Measurements from ENCODE around the gene PNPLA3.

PNPLA3 gene

GRCh38 chr22:43925433-43926348 is 2.1 kb downstream of the PNPLA3 start:
- DNase-seq (ENCODE audit: low read depth) = peak; percentile 58

- DNase-seq (ENCODE audit: low read depth) = peak; percentile 48
Measured at GRCh38 chr22:43926349-43926710, 2.7 kb downstream of the PNPLA3 start.

- DNase-seq (ENCODE audit: low read depth) = no peak
Measured at GRCh38 chr22:43928468-43928867, 4.9 kb downstream of the PNPLA3 start.

- DNase-seq (ENCODE audit: low read depth) = no peak
Measured at GRCh38 chr22:43928908-43929307, 5.3 kb downstream of the PNPLA3 start.

GRCh38 chr22:43931771-43932170 is 8.2 kb downstream of the PNPLA3 start:
- DNase-seq (ENCODE audit: low read depth) = no peak

- DNase-seq (ENCODE audit: low read depth) = no peak
Measured at GRCh38 chr22:43941449-43941848, 17.8 kb downstream of the PNPLA3 start.

- DNase-seq (ENCODE audit: low read depth) = no peak
Measured at GRCh38 chr22:43944670-43945430, 21.2 kb downstream of the PNPLA3 start.

- DNase-seq (ENCODE audit: low read depth) = peak; percentile 54
Measured at GRCh38 chr22:43945632-43946383, 22.2 kb downstream of the PNPLA3 start.

GRCh38 chr22:43946384-43946667 is 22.7 kb downstream of the PNPLA3 start:
- peak; percentile 15 for DNase-seq (ENCODE audit: low read depth)

GRCh38 chr22:43948836-43949406 is 25.3 kb downstream of the PNPLA3 start:
- no peak for DNase-seq (ENCODE audit: low read depth)

GRCh38 chr22:43951391-43951790 is 27.8 kb downstream of the PNPLA3 start:
- no peak for DNase-seq (ENCODE audit: low read depth)

- DNase-seq (ENCODE audit: low read depth) = no peak
Measured at GRCh38 chr22:43951966-43952365, 28.4 kb downstream of the PNPLA3 start.

GRCh38 chr22:43953988-43954785 is 30.6 kb downstream of the PNPLA3 start:
- DNase-seq (ENCODE audit: low read depth) = no peak

- peak; percentile 87 for DNase-seq (ENCODE audit: low read depth)
Measured at GRCh38 chr22:43955040-43955882, 31.7 kb downstream of the PNPLA3 start, which contains the start of gene SAMM50. Gene SAMM50, plus strand, starts transcription at chr22:43955442. Its CDS starts 136 bp downstream, at chr22:43955578.

GRCh38 chr22:43955883-43956782 is 32.5 kb downstream of the PNPLA3 start:
- peak; percentile 46 for DNase-seq (ENCODE audit: low read depth)

GRCh38 chr22:43956805-43957463 is 33.3 kb downstream of the PNPLA3 start:
- no peak for DNase-seq (ENCODE audit: low read depth)

GRCh38 chr22:43957871-43958270 is 34.3 kb downstream of the PNPLA3 start:
- peak; percentile 34 for DNase-seq (ENCODE audit: low read depth)

GRCh38 chr22:43964314-43964857 is 40.8 kb downstream of the PNPLA3 start:
- no peak for DNase-seq (ENCODE audit: low read depth)
